Measurements from ENCODE around the gene DNMT3A.

Gene DNMT3A

DNA sequence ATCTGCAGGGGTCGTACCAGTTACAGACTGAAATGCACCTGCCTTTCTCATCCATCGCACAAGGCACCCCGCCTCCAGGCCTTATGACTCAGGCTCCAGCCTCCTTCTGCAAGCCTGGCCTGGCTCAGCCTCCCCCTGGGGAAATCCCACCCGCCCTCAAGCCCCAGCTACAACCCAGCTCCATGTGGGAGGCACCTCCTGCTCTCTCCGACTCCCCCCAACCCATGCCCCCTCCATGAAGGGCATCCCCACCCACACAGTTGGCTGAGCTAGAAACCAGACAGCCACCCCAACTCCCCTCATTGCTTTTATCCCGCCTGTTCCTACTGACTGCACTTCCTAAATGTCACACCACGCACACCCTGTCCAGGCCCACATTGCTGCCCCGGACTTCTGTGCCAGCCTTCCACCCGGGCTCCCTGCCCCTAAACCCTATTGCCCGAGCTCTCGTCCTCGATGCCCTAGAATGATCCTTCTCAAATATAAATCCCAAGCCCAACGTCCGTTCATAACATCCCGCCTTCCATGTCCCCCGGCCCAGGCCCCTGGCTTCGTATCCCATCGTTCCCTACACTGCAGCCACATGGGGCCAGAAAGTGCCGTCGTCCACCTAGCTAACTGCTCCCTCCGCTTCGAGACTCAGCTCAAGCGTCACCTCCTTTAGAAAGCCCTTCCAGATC lies 9.9 kb downstream of the DNMT3A start:
- DNase-seq: peak in 2 of 10 donors; percentile 75 to 79
- intact Hi-C loops (cut with DNase I): no loop called here

DNA sequence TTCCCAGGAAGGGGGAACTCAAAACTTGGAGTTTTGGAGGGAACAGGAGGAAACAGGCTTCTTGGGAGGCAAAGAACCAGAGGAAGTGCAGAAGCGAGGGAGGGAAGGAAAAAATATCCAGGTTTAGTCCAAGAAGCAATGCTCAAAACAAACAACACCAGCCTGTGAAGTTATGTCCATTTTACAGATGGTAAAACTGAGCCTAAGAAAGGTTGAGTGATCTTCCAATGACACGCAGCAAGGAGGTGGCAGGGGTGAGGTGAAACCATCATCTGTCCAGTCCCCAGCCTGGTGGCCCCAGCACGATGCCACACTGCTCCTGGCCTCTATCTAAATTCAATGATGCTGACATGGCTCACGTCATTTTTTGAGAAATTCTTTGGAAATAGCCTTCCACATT lies 10.8 kb downstream of the DNMT3A start:
- DNase-seq: peak in 2 of 10 donors; percentile 31 to 36
- intact Hi-C loops (cut with DNase I): no loop called here

DNA sequence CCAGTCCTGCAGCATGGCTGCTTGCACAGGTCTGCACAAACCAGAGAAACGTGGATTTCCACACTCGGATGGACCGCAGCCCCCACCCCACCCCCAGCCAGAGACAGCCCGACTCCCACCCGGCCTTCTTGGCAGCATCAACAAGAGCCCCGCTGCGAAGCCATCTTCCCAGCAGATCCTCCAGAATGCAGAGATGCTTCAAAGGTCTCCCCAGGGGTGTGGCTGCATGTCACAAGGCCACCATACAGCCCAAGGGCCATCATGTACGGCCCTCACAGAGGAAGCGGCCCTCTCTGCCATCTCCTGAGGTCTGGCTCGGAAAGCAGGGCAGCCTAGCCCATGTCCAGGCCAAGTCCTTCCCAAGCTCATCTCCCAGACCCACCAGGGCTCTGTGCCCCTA lies 11.5 kb downstream of the DNMT3A start:
- DNase-seq: peak in 1 of 10 donors; percentile 57
- intact Hi-C loops (cut with DNase I): no loop called here

DNA sequence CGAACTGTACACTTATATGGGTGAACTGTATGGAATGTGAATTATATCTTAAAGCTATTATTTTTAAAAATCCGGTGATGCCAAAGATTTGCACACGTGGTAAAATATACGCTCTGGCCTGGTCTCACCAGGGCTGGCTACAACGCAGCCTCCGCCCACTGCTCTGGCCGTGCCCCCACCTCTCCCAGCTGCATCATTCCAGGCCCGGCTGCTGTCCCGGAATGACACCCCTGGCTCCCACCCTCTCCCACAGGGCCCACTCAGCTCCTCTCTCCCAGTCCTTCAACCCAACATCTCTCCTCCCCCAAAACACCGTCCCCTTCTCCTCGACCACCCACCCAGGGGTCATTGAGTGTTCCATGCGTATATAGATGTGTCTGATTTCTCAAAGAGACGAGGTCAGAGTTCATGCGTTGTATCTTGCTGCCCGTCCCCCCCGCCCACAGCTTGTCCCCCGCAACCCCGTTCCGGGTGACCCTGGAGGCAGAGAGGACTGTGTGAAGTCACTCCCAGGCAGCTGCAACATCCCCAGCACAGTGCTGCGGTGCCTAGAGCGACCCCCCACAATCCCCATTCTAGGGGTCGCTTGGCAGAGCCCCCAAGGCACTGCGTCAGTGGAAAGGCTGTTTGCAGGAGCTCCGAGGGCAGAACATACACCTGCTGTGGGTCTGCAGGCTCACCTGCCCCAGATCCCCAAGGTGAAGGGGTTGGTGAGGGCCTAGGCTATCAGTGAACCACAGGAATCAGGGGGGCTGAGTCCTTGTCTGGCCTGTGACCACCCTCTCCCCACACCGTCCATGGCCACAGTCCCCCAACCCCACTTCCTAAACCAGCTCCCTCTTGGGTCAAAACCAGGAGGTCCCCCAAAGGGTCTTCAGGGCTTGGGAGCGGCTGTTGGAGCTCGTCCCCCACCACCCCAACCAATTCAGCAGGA lies 13.3 kb downstream of the DNMT3A start:
- intact Hi-C loops (cut with DNase I): no loop called here
- peak in 2 of 10 donors; percentile 69 to 82 for DNase-seq

DNA sequence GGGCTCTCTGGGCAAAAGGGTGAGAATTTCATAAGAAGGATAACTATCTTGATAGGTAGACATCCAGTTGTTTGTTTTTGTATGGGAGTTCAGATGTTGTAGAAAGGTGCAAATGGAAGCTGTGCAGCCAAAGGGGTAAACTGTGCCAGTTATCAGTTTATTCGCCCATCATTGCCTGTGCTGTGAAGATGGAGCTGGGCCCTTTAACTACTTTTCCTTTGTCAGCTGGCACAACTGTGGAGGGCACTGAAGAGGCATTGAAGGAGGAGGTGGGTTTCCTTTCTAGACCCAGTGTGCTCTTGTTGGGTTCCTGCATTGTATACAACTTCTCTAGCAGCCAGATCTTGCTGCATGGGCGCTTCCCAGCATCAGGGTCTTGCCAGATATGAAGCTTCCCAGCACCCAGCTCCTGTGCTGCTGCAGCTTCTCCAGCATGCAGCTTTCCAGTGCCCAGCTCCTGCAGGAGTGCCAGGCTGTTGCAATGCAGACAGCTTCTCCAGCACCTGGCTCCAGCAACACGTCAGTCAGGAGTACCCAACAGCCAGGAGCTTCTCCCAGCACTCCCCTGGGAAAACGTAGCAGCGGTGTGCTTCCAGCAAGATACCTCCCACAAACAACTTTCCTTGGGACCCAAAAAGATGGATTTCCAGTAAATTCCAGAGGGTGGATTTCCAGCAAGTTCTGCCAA lies 15.3 kb downstream of the DNMT3A start:
- intact Hi-C loops (cut with DNase I): no loop called here
- peak in 3 of 10 donors; percentile 28 to 76 (median 55) for DNase-seq

DNA sequence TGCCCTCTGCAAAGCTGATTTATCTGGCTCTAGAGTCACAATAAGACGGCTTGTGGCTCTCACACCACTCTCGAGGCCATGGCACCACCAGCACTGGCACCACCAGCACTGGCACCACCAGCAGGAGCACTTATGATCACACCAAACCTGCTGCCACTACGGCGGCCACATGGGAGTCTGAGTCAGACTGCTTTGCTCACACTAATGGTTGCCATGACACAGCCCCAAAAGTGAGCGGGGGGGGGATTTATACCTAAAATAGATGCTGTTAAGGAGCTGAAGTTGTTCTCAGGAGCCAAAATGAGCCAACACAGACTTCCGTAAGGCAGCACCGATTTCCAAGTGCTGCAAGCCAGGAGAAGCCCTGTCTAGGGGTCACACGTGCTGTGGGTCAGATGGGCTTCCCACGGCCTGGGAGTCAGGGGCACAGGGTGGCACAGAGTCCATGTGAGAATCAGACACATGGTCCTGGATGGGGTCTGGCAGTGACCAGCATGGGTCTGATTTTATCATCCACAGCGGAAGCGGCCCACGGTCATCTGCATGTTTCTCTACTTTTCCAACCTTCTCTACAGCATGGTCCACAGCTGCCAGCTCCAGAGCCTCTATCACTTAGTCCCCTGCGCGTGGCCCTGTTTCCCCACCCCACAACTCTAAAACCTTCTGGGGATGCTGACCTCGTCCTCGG lies 16.7 kb downstream of the DNMT3A start:
- intact Hi-C loops (cut with DNase I): no loop called here
- peak in 8 of 10 donors; percentile 59 to 95 (median 85) for DNase-seq

- intact Hi-C loops (cut with DNase I): no loop called here
- DNase-seq: peak in 1 of 10 donors; percentile 11
These were observed 17.5 kb downstream of the DNMT3A start for GRCh38 chr2:25324251-25324650.

- intact Hi-C loops (cut with DNase I): no loop called here
- DNase-seq: peak in 1 of 10 donors; percentile 14
These were observed 18.0 kb downstream of the DNMT3A start for GRCh38 chr2:25323610-25324189.

DNA sequence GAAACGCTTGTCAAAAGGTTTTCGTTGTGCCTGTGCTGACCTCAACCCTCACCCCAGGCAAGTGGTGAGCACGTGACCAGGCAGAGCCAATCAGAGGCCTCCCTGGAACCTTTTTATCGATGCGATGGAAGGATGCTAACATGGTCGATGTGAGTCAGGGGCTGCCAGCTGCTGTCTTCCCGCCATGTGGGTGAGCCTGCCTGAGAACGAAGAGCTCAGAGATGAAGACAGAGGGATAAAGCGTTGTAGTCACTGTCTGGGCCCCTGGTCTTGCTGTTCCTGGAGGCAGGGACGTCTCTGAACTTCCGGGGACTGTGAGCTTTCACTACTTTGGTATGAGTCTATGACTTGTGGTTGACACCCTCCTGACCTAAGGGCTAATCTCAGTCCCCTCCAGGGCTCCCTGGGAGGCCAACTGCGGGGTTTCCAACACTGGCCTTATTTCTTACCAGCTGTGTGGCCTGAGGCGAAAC lies 18.6 kb downstream of the DNMT3A start:
- intact Hi-C loops (cut with DNase I): no loop called here
- peak in 1 of 10 donors; percentile 72 for DNase-seq

DNA sequence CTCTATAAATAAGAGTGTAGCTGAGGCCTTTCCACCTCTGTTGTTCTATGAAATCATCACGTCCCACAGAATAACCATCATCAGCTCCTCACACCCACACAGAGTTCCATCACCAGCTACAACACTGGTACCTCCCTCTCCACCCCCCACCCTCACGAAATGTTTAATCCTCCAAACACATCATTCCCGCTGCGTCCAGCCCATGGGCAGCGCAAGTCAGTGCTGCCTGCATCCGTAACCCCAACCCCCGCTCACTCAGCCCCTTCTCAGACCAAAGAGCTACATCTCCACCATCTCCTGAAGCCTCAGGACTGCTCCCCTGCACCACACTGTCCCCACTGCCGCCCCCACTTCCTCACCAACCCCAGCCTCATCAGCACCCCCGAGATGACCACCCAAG lies 19.4 kb downstream of the DNMT3A start:
- intact Hi-C loops (cut with DNase I): no loop called here
- DNase-seq: peak in 1 of 10 donors; percentile 78

DNA sequence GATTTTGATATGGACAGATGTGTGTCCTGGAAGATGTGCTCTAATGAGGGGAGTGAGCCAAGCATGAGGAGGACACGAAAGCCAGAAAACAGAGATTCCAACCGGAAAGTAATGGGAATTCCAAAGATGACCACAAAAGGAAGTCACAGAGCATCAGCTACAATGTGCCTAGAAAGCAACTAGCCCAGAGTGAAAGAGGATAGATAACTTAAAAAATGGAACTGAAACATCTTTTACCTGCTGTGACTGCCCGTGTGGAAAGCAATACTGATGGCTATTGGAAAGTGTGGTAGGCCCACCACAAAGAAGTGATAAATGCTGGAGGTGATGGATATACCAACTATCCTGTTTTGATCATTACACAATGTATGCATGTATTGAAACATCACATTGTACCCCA lies 21.6 kb downstream of the DNMT3A start:
- no peak for DNase-seq
- intact Hi-C loops (cut with DNase I): no loop called here

- peak in 1 of 10 donors; percentile 61 for DNase-seq
- intact Hi-C loops (cut with DNase I): no loop called here
These were observed 25.6 kb downstream of the DNMT3A start for GRCh38 chr2:25316101-25316500.

DNA sequence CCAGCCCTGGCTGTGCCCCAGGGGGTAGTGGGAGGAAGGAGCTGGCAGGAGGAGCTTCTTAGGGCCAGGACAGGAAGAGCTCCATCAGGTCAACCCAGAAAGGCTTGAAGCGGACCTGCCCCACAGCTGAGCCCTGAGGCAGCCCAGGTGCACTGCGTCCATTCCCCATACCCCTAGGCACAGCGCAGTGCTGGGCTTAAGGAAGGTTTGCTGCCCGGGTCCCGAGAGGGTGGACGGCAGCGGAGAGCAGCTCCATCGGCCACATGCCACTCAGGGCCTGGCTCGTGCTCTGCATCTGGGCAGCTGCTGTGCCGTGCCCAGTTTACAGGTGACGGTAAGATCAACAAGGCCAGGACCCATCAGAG lies 26.4 kb downstream of the DNMT3A start:
- DNase-seq: peak in 1 of 10 donors; percentile 64
- intact Hi-C loops (cut with DNase I): no loop called here

DNA sequence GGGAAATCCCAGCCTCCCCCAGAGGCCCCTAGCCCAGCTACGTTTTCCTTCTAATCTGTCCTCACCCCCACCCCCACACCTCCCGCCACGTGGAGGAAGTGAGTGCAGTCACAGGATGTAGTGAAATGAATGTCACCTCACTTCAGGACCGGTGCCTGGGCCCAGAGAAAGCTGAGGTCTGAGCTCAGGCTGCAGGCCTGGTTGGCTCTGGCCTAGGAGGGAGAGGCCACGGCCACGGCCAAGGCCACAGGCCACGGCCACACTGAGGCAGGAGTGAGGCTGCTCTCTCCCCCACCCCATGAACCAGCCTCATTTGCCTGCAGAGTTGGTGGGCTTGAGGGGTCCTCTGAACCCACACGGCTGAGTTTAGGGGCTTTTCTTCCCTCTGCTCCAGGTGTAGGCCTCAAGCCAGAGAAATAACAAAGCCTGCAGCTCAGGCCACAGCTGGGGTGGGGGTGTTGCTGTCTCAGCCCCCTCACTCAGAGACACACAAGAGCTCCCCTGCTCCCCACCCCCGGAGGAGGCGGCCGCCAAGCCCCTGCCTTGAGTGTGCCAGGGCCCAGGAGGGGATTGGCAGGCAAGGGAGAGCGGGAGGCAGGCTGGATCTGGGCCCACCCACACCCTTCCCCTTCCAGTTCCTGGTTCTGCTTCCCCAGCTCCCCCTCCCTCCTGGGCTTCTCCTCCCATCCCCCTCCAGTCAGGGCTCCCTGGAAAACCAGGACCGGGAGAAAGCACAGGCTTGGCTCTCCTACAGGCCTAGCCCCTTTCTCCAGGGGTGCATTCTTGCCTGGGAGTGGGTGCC lies 27.0 kb downstream of the DNMT3A start:
- intact Hi-C loops (cut with DNase I): no loop called here
- peak; percentile 51 to 93 (median 66) for DNase-seq

GRCh38 chr2:25313711-25314513 lies 27.8 kb downstream of the DNMT3A start:
- peak in 1 of 10 donors; percentile 62 for DNase-seq
- intact Hi-C loops (cut with DNase I): no loop called here

DNA sequence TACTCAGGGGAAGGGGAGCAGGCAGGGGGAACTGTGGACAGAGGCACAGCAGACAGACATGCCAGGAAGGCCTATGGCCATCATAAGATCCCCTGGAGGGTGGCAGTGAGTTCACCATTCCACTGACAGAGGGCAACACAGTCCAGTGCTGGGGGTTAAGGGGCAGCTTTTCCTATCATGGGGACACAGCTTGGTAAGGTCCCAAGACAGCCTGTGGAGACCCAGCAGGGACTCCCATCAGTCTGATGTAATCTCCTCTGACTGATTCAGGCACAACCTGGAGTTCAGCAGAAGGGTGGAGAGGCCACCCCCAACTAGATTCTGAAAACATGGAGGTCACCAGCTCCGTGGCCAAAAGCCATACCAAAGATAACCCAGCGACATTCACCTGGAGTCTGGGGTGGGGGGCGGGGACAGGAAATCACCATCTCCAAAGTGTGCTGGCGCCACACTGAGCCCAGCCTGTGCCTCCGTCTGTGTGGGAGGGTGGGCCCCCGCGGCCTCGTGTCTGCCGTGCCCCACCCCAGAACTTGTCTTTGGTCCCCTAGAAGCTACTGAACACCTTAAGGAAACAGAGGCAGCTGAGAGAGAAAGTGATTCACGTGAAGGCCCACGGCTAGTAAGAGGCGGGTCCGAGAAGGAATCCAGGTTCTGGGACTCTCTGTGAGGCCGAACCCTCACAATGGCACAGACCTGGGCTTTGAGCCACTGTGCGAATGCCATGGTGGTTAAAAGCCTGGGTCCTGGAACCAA lies 28.6 kb downstream of the DNMT3A start:
- intact Hi-C loops (cut with DNase I): no loop called here
- DNase-seq: peak in 1 of 10 donors; percentile 48

GRCh38 chr2:25311865-25312575 lies 29.7 kb downstream of the DNMT3A start:
- intact Hi-C loops (cut with DNase I): no loop called here
- DNase-seq: peak in 1 of 10 donors; percentile 37
